Hindlimb muscle (tissue), 1 donor: ENCODE results near the gene ANKRD65. TPM values are rescaled to one million over a fixed set of nuclear protein-coding genes. Genes with fewer than 3 reads are reported as not detected.
"Not testable (repeated sequence)": the region's sequence is repeated elsewhere in the genome, so short reads cannot be mapped to it uniquely, and the experiment has no call there.

Source experiments
- DNase-seq: peaks from one replicate; pipeline ENCODE4 v3.0.0-alpha.2; 2013
- polyA plus RNA-seq: library from polyadenylated mRNA; unstranded; fragments of 120-200 nt; gene quantifications from one replicate; pipeline ENCODE4 v1.2.1, GENCODE V29; 2013; ENCODE audit not compliant: insufficient read length

The ANKRD65 gene
- polyA plus RNA-seq, 1 donor, result 24.7 TPM

DNA sequence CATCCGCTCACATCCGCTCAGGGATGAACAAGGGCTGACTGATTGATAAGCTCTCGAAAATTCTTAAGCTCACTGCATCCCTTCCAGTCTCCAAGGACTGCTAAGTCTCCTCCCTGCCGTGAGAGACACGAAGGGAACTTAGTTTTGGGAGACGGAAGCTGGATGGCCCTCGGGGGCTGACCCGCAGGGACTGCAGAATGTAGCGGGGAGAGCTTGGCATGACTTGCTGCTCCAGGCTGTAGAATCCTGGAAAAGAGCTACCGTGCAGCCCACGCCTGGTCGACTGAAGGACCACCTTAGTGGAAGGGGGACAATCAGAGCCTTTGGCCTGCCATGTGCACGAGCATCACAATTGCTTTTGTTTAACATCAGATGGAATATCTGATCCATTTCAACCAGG is 5.3 kb downstream of the ANKRD65 start:
- no peak for DNase-seq

DNA sequence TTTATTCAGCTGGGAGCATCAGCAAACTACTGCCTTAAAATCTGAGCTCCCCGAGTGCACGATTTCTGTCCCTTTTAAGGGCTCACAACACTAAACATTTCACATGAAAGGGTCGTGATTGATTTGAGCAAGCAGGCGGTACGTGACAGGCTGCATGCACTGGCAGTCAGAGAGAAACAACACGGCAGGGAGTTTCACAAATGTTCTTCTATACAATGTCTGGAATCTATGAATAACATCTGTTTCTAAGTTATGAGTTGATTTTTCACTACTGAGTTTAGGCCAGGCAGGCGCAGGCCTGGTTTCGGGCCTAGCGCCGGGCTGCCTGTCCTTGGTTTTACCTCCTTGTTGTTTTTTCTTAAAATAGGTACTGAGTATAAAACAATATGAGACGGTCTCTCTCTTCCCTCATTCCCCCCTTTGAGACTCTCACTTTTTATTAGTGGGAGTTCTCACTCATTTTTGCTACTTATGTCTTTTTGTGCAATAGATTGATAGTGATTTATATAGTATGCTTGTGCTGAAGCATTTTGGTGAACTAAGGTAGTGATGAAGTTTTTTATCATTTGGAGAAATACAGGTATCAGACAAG is 8.7 kb downstream of the ANKRD65 start:
- not testable (repeated sequence) for DNase-seq

DNA sequence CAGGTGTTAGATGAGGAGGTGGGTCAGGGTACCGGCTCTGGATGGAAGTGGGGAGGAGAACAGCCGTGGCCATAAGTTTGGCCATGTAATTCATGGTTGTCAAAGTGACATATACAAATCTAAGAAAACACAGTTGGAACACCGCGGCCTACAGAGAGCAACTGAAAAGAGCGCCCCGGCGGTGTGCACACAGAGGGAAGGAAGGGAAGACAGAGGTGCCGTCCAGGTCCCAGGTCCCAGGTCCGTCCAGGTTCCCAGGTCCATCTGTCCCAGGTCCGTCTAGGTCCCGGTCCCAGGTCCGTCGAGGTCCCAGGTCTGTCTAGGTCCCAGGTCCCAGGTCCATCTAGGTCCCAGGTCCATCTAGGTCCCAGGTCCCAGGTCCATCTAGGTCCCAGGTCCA is 9.4 kb downstream of the ANKRD65 start:
- DNase-seq, result no peak

DNA sequence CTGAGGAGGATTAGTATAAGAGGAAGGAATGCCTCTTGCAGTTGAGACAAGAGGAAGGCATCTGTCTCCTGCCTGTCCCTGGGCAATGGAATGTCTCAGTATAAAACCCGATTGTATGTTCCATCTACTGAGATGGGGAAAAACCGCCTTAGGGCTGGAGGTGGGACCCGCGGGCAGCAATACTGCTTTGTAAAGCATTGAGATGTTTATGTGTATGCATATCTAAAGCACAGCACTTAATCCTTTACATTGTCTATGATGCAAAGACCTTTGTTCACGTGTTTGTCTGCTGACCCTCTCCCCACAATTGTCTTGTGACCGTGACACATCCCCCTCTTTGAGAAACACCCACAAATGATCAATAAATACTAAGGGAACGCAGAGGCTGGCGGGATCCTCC is 10.8 kb downstream of the ANKRD65 start:
- DNase-seq, result not testable (repeated sequence)

DNA sequence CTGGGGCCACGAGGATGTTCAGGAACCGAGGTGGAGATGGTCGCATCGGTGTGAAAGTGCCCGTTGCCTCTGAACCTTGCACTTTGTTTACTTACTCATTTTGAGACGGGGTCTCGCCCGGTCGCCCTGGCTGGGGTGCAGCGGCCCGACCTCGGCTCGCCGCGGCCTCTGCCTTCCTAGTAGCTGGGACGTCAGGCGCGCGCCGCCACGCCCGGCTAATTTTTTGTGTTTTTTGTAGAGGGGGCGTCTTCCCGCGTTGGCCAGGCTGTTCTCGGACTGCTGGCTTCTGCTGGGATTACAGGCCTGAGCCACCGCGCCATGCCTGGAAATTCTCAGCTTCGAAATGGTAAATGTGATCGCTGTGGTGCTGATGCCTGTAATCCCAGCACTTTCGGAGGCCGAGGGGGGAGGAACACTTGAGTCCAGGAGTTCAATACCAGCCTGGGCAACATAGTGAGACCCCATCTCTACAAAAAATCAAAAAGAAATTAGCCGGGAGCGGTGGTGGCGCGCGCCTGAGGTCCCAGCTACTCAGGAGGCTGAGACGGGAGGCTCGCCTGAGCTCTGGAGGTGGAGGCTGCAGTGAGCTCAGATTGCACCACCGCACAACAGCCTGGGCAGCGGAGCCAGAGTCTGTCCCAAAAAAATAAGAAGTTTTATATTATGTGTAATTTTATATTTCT is 13.3 kb downstream of the ANKRD65 start:
- no peak for DNase-seq

DNA sequence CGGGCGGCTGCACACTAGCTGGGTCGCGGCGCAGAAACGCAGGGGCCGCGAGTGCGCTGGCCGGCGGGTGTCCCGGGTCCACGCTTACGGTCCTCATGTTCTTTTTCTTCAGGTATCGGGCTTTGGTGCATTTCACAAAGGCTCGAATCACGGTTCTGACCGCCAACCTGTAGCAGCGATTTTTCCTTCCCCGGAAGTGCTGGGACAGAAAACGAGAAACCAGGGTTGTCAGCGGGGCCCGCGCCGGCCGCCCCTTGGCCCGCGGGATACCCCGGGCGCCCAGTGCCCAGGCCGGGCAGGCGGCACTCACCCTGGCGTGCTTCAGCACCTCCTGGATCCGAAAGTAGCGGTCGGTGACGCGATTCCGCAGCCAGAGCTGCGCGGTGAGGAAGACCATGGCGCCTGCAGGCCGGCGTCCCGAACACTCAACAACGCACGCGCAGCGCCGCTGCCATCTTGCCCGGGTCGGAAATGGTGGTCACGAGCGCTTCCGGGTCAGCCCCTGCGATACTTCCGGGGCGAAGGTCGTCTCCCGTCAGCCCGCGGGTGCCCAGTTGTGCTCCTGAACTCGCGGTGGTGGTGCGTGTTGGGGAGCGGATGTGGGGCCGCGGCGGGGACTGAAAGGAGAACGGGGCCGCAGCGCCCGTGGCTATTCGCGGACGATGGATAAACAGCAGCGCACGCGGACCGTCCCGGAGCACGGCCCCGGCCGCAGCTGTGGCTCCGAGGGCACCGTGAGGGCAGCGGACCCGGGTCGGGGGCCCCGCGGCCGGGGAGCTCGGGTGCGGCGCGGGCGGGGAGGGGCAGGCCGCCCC is 14.0 kb downstream of the ANKRD65 start, which contains the start of gene MRPL20:
TSS of gene MRPL20 (minus strand) at position 473 of the 815 bp plus-strand sequence. CDS start at position 397, 76 bp downstream.
- peak; percentile 95 for DNase-seq

DNA sequence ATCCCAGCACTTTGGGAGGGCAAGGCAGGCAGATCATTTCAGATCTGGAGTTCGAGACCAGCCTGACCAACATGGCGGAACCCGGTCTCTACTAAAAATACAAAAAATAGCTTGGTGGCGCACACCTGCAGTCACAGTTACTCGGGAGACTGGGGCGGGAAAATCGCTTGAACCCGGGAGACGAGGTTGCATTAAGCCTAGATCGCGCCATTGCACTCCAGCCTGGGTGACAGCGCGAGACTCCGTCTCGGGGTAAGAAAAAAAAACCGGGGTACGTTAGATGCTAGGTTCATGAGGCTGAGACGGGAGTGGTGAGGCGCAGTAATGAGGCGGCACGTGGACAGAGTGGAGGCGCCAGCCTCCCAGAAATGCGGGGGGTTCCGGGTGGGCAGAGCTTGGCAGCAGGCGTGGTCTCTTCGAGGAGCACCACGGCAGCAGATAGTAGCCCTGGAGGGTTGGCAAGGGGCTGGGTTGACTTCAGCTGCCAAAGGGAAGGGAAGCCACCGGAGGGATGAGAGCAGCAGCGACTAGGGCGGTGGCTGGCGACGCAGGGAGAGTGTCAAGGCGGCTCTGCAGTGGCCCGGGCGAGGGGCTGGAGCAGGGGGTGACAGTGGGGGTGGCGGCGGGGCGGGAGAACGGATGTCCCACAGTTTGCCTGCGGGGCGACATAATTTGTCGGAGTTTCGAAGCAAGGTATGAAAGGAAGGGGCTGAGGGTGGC is 14.8 kb downstream of the ANKRD65 start:
- no peak for DNase-seq

DNA sequence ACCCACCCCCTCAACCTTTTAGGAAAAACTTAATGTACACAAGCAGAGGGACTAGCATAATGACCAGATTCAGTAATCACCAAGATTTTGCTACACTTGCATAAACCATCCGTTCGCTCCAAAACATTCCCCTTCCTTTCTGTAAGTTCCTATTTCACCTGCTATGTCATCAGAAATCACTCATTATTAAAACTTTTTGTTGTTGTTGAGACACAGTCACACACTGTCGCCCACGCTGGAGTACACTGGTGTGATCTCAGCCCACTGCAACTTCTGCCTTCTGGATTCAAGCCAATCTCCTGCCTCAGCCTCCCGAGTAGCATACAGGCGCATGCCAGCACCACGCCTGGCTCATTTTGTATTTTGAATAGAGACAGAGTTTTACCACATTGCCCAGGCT is 17.4 kb downstream of the ANKRD65 start:
- no peak for DNase-seq

DNA sequence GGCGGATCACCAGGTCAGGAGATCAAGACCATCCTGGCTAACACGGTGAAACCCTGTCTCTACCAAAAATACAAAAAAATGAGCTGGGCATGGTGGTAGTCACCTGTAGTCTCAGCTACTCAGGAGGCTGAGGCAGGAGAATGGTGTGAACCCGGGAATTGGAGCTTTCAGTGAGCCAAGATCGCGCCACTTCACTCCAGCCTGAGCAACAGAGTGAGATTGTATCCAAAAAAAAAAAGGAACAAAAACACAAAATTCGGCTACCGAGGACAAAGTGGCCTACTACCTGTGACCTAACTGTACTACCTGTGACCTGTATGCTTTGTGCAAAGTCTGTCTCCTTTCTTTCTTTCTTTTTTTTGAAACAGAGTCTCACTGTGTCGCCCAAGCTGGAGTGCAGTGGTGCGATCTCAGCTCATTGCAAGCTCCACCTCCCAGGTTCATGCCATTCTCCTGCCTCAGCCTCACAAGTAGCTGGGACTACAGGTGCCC is 18.1 kb downstream of the ANKRD65 start:
- DNase-seq, result not testable (repeated sequence)

DNA sequence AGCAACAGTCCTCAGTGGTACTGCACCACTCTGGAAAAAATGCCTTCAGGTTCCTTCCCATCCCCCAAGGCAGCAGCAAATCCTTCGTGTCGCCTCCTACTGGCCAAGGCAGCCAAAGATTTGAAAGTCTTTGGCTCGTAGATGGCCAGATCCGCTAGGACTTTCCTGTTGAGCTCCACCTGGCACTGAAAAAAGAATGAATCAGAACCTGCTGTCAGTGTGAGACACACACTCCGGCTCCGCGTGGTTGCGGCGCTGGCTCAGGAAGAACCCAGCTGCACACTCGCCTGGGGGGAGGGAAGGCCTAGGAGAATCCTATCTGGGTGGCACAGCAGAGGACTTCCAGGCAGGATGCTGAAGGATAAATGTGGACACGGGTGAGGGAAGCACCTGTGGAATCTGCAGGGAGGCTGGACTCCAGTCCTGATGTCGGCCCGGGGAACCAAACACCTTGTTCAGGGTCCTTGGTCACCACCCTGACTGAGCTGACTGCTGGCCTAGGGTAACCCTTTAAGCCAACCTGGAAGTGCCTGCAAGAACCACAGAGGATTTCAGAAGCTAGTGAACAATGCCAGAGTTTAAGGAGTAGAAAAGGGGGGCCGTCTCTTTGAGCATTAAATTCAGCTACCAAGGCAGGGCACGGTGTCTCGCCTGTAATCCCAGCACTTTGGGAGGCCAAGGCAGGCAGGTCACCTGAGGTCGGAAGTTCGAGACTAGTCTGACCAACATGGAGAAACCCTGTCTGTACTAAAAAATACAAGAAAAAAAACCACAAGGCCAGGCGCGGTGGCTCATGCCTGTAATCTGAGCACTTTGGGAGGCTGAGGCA is 18.8 kb downstream of the ANKRD65 start:
- DNase-seq, result no peak

DNA sequence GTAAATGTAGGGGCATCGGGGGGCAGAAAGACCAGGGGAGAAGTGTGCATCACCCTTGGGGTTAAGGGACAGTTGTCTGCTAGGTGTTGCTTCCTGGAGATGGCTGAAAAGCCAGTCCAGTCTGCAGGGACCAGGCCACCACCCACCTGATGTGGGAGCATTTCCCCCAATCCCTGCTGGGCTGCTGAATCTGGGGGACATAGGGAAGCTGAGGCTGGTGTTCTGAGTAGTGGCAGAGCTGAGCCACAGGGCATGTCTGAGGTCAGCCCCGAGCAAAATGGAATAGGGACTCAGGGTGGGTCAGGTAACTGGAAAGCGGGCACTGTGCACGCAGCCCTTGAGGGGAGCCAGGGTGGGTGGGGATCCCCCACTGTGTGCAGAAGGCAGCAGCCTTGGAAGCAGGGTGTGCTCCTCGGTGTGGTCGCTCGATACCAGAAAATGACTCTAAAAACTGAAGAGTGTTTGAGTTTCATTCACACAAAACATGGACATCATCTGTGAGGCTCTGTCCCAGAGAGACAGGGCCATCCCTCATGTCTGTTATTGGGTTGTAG is 19.5 kb downstream of the ANKRD65 start:
- DNase-seq, result no peak

DNA sequence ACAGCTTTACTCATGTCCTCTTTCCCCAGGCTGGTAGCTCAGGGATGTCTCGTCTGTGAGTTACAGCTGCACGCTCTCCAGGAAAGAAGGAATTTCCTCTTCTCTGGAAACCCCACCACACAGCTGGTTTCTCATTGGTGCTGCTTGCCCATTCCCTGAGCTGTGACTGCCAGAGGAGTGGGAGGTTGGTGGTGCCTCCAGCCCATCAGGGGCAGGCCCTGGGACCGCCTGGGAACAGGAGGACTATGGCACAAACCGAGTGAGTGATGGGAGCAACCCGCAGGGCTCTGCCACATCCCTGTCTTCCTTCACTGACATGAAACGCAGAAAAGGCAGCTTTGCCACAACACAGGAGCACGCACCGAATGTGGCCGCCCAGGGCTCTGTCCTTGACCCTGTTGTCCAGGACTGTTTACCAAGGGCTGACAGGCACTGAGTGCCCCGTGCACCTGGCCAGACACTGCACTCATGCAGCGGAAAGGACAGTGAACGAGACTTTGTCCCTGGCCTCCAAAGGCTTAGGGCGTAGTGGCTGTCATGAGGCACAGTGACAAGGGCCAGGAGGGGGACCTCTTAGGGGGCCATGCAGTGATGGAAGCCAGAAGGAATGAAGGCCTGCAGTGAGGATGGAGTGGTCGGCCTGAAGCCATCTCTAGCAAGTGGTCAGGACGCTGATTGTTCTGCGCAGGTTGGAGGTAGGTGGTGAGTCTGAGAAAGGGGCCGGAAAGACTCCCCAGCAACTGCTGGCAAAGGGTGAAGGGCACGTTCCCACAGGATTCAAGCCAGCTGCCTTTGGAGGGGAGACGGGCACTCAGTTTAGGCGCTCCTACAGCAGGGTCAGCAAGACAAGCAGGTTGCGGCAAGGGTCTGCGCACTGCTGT is 20.3 kb downstream of the ANKRD65 start:
- DNase-seq, result no peak

DNA sequence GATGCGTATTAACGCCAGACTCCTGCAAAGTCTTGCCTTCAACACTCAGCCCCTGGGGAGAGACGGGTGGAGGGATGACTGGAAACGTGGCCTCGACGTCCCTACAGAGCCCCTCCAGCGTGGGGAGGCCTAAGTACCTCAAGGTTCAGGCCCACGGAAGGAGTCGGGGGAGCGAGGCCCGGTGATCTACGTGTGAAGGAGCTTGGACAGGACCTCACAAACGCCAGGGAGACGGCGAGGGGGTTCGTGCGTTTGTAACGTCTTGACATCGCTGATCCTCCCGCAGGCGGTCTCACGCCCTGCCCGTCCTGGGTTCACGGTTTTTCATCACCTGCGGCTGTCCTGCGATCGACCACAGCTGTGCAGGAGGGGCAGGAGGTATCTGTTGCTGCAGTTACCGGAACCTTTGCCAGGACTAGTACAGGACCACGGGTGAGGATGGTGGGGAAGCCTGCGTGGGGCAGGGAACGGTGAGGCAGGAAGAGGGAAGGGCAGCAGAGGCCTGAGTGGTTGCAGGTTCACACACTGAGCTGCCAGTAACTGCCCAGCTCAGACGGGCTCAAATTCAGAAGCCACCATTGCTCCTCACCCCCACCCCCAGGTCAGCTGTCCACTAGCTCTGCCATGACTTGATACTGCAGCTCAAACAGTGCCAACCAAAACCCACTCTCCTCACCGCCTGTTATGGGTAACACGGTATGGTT is 21.1 kb downstream of the ANKRD65 start:
- no peak for DNase-seq

DNA sequence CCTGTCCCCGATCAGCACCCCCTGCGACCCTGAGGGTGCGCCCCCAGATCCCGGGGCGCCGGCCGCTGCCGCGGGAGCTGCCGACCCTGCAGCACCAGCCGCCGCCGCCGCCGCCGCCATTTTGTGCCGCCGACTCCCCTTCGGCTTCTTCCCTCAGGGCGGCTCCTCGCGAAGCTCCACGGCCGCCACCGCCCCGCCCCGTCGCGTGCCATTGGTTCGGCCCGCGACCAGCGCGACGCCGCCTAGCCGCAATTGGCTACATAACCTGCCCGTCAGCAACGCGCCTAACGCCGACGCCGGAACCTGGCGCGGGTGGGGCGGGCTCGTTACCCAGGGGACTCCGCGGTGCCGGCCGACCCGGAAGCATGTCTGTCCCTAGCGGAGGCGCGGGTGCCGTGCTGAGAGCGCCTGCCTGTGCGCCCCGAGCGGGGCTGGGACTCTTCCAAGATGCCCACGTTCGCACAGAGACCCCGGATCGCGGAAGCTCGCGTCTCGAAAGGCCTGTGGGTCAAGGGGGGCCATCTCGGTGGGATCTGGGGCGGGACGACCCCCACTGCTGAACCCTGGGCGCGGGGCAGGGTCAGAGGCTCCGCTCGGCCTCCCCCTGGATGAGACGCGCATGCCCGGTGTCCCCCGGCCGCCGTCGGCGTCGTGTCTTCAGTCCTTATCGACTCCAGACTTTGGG is 21.7 kb downstream of the ANKRD65 start, which contains the start of gene CCNL2:
TSS of gene CCNL2 (minus strand) at position 149 of the 685 bp plus-strand sequence. CDS start at position 120, 29 bp downstream.
- peak; percentile 98 for DNase-seq

DNA sequence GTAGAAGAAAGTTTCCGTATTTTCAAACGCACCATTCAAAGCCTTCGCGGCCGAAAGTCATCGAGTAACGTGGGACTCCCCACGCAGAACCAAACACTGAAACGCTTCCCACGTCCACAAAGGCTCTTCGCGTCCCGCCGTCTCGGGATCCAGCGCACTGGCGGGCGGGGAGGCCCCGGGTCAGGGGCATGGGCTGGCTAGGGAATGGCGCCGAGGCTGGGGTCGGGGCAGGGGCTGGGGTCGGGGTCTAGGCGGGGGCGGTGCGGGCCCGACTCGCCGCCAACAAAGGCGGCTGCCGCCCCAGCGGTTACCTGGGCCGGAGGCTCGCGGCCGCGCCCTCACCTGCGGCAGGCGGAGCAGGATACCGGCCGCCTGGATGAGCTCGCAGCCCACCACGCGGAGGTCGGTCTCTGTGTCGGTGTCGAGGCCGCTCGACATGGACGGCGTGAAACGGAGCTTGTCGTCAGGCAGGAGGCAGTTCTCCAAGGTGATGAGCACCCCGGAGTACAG is 22.3 kb downstream of the ANKRD65 start:
- DNase-seq, result no peak

DNA sequence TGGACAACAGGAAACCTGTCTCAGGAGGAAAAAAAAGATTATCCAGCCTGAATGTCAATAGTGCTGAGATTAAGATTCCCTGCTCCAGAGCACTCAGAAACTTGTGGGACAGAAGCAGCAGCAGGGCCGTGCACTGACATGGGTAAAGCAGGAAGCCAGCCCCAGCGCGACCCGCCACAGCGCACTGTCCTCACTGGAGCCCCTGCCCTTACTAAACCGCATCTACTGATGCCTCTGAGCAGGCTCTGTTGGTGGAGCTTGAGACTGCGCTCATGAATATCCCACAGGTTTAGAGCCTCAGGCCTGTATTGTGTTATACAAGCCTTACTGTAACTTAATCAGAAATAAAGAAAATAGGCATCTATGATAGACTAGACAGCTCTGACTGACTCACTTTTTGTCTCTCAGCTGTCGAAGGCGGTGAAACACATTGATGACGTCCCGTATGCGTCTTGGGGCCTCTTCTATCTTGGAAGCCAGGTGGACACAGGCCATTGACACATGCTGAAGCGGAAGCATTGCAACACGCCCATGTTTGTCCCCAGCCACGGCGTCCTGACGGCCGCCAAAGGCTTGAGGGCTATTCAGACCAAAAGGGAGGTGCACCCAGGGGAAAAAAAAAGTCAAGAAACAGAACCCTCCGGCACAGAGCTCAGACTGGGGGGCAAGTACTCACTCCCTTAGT is 23.1 kb downstream of the ANKRD65 start:
- no peak for DNase-seq

DNA sequence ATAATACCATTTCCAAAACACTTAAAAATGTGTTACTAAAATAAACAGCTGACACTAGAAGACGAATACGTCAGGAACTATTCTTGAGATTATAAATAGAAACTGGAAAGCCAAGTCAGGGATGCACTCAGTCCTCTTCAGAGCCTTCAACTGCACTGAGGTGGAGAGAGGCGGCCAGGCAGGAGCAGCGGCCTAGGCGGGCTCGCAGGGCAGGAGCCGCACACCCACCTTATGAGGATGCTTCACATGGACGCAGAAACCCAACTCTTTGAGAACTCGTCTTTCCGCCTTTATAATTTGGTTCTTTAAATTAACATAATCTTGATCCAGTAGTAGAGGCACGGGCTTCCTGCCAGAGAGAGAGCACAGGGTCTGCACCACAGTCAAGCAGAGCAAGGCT is 25.9 kb downstream of the ANKRD65 start:
- no peak for DNase-seq

DNA sequence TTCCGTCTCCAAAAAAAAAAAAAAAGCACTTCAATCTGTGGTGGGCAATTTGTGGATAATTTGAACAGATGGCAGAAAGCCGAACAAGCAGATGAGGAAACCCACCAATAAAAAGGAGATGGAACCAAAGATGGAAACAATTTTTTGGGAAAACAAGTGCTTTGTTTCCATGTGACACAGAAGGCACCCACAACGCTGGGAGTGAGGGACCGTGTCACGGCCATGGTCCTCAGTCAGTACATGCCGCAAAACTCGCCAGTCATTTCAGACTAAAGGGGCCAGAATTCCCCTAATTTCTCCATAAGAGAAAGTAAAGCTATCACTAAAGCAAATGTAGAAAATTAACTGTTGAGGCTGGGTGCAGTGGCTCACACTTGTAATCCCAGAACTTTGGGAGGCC is 27.0 kb downstream of the ANKRD65 start:
- DNase-seq, result no peak
